Upper lobe of right lung (tissue), 1 donor: ENCODE data around the gene OR2AE1. TPM values are rescaled to one million over a fixed set of nuclear protein-coding genes. Genes with fewer than 3 reads are reported as not detected.

Experiments
- ATAC-seq: fragments of 200-7000 bp; cut with Tn5 transposase; one replicate; pipeline ENCODE4 v1.9.1; 2020; ENCODE audit warnings: mild to moderate bottlenecking, moderate library complexity
- DNase-seq: peaks from one replicate; pipeline ENCODE4 v3.0.0-alpha.2; 2020
- H3K27ac ChIP-seq: fragments of 200-600 bp; one replicate; pipeline ENCODE4 v1.8.0; 2022
- H3K27me3 ChIP-seq: fragments of 200-600 bp; one replicate; pipeline ENCODE4 v1.8.0; 2022; ENCODE audit warnings: mild to moderate bottlenecking
- H3K36me3 ChIP-seq: fragments of 200-600 bp; one replicate; pipeline ENCODE4 v1.8.0; 2022
- H3K4me1 ChIP-seq: fragments of 200-600 bp; one replicate; pipeline ENCODE4 v1.8.0; 2022
- H3K4me3 ChIP-seq: fragments of 200-600 bp; one replicate; pipeline ENCODE4 v1.8.0; 2022; ENCODE audit warnings: mild to moderate bottlenecking
- H3K9me3 ChIP-seq: fragments of 200-600 bp; one replicate; pipeline ENCODE4 v1.8.0; 2022
- CTCF ChIP-seq: fragments of 200-600 bp; IDR thresholded peaks from one replicate; pipeline ENCODE4 v1.8.0; 2022; ENCODE audit warnings: antibody characterized with exemption
- intact Hi-C: fragments of 100-400 bp; cut with DNase I; formaldehyde crosslinking; loops from one replicate; pipeline ENCODE4 v1.11.0; 2022
- long read RNA-seq: library from polyadenylated mRNA; unstranded; transcript quantifications from one replicate; pipeline ENCODE4 v2.0.0, GENCODE V29; 2021
- total RNA-seq: library from RNA; stranded (reverse); fragmentation: NEBNext Ultra II Directional; extraction: Animal tissue kit (Norgen Biotek cat#: 25700); gene quantifications from one replicate; pipeline ENCODE4 v1.2.1, GENCODE V29; 2021
- donor health status: DM: no; HTN: yes; CAD: no; lungs with severe emphysema.

OR2AE1 gene
- not detected for total RNA-seq
- long read RNA-seq, result 0 reads

- no peaks in the 10 kb centered on the region for H3K36me3 ChIP-seq
- no peak within 1 kb of the TSS for H3K4me3 ChIP-seq
- no peaks in the 10 kb centered on the region for H3K4me1 ChIP-seq
- TF ChIP-seq CTCF, result no peak
- H3K9me3 ChIP-seq, result no peaks in the 10 kb centered on the region
- intact Hi-C loops, result no loop called here
- no peaks in the 10 kb centered on the region for H3K27me3 ChIP-seq
- ATAC-seq, result no peak
- DNase-seq, result no peak
- H3K27ac ChIP-seq, result no peak within 1 kb of the TSS
These were observed at the start of gene OR2AE1 for GRCh38 chr7:99876933-99877332. Gene OR2AE1 (minus strand): TSS chr7:99877033. CDS start chr7:99877033, 0 bp downstream.

GRCh38 chr7:99926321-99926720, 49.5 kb upstream of the OR2AE1 start:
- Histone ChIP-seq H3K27me3 (no peaks in the 10 kb centered on the region), H3K9me3 (no peaks in the 10 kb centered on the region), H3K27ac (no peak overlapping the region), H3K4me1 (peaks cover 12% of the 10 kb centered on the region), H3K4me3 (no peak overlapping the region), H3K36me3 (no peaks in the 10 kb centered on the region)
- intact Hi-C loops, result no loop called here
- ATAC-seq (no peak), DNase-seq (no peak)
- no peak for TF ChIP-seq CTCF

- intact Hi-C loops, result no loop called here
- Histone ChIP-seq H3K4me1 (peaks cover 5% of the 10 kb centered on the region), H3K36me3 (no peaks in the 10 kb centered on the region), H3K9me3 (no peaks in the 10 kb centered on the region), H3K4me3 (no peak overlapping the region), H3K27ac (no peak overlapping the region), H3K27me3 (no peaks in the 10 kb centered on the region)
- ATAC-seq (no peak), DNase-seq (no peak)
- no peak for TF ChIP-seq CTCF
These were observed 46.4 kb upstream of the OR2AE1 start for GRCh38 chr7:99923200-99923599.

- ATAC-seq, result no peak
These were observed 43.3 kb upstream of the OR2AE1 start for GRCh38 chr7:99920149-99920548.

GRCh38 chr7:99919814-99920112, 42.9 kb upstream of the OR2AE1 start:
- peaks cover 26% of the 10 kb centered on the region for H3K4me1 ChIP-seq
- no peak for ATAC-seq

More at GRCh38 chr7:99920149-99920548, 43.3 kb upstream of the OR2AE1 start:
- intact Hi-C loops, result no loop called here
- Histone ChIP-seq H3K27me3 (no peaks in the 10 kb centered on the region), H3K9me3 (no peaks in the 10 kb centered on the region), H3K36me3 (peaks cover 18% of the 10 kb centered on the region), H3K27ac (peak overlapping the region; percentile 96), H3K4me1 (peaks cover 26% of the 10 kb centered on the region), H3K4me3 (peak overlapping the region; percentile 92)
- no peak for DNase-seq
- TF ChIP-seq CTCF, result no peak

More at GRCh38 chr7:99919814-99920112, 42.9 kb upstream of the OR2AE1 start:
- Histone ChIP-seq H3K9me3 (no peaks in the 10 kb centered on the region), H3K27me3 (no peaks in the 10 kb centered on the region), H3K36me3 (peaks cover 21% of the 10 kb centered on the region), H3K27ac (peak overlapping the region; percentile 96), H3K4me3 (peak overlapping the region; percentile 92)
- no peak for TF ChIP-seq CTCF
- no peak for DNase-seq
- intact Hi-C loops, result no loop called here
